ENCODE data around the gene NTM.
"Not testable (repeated sequence)": the region's sequence is repeated elsewhere in the genome, so short reads cannot be mapped to it uniquely, and the experiment has no call there.

The NTM gene

DNA sequence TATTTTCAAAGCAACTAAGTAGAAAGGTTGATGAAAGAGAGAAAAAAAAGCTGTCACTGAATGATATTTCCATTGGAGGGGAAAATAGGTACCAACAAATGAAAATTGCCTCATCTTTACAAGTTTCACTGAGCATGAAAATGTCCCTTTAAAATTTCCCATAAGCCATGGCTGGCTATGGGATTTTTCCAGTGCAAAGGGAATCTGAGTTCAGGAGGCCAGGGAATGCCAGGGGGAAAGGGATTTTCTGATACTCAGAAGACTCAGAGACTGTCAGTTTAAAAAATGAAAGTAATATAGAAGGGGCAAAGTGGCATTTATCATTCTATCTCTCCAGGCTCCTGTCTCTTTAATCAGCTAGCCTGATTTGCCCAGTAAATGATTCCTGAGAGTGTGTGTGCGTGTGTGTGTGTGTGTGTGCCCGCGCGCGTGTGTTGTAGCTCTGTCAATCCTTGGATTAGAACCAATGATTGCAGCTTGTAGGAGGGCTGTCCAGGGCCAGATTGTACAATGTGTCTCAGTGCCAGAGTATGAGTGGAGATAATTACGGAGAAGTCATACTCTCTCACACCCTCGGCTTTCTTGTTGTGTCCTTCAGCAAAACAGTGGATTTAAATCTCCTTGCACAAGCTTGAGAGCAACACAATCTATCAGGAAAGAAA lies at the start of gene NTM:
Gene NTM (plus strand): TSS at position 526 of the 662 bp plus-strand sequence.
- DNase-seq, result no peak

DNA sequence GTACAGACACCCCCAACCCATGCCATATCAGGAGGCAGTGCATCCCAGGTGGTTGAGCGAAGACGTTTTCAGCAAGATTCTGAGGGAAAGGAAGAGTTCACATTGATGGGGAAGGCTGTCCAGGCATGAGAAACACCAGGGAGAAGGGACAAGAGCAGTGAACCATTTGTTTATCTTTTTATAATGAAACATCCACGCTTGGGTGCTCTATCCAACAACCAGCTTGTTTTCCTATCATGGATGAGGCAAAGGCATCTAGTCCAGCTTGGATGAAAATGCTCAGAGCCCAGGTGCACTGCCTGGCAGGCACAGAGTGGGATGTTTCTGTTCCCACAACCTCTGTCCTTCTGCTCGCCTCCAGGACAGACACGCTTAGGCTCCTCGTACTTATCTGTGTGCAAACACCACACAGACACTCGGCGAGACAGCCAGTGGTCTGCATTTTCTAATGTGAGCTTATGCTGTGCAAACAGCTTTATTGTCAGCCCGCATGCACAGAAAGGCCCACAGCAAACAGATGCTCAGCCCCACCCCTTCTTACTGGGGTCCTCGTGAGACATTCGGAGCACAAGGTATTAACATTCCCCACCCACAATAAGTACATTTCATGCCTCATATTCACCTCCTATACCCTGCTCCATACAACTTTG lies 45.4 kb upstream of the NTM start:
- no peak for DNase-seq

DNA sequence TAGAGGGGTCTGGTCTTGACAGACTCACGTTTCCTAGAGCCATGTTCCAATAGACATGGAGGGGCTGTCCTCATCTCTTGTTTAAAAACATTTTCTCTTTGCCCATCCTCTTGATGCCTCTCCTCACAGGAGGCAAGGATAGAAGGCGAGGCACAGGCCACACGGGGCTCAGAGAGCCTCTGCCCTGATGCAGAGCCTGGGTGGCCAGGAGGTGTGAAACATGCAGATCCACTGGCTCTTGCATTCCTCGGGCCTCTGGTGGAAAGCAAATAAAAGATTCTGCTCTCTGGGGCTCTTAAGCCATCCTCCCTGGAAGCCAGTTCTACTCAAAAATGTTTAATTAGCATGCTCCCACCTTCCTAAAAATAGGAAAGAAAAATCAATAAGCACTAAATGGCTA lies 43.6 kb upstream of the NTM start:
- no peak for DNase-seq

DNA sequence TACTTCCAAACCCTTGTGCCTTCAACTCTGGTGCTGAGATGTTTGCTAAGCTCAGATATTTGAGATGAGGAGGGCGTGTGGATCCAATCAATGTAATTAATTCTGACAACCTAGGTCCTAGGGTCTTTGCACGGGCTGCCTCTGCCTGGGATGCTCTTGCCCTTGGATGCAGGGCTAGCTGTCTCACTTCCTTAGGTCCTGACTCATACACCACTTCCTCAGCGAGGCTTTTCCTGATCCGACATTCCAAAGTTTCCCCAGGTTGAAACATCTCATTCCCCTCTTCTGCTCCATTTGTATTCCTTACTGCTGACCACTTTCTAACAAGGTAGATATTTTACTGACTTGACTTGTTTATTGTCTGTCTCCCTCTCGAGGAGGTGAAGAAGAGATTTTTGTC lies 43.0 kb upstream of the NTM start:
- no peak for DNase-seq

DNA sequence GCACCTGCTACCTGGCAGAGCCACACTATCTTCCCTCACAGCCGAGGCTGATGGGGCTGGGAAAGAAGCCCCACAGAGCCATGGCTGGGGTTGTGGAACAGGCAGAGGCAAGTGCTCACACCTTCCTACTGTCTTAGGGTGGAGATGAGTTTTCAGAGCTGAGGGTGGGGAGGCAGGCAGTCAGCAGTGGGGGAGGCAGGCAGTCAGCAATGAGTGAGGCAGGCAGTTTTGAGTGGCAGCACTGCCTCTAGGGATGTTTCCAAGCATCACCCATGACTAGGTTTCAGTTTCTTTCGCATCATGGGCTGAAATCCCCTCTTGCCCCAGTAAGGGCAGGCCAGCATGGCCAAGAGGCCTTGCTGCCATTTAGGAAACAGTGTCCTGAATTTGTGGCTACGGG lies 41.6 kb upstream of the NTM start:
- no peak for DNase-seq

DNA sequence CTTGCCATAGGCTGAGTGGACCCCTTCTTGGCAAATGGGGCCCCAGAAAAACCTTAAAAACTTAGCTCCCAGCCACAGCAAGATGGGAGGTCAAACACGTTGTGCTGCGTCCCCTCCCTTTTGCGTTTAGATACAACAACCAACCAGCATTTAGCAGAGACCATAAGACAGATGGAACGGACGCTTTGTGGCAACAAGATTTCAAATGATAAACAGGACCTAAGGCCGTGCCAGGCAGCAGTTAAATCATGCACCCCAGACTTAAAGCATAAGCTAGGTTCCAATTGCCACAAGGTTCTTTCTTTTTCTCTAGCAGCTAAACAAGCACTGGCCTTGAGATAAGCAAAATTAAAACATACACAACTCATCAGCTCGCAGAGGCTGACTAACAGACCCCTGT lies 39.4 kb upstream of the NTM start:
- DNase-seq, result no peak

DNA sequence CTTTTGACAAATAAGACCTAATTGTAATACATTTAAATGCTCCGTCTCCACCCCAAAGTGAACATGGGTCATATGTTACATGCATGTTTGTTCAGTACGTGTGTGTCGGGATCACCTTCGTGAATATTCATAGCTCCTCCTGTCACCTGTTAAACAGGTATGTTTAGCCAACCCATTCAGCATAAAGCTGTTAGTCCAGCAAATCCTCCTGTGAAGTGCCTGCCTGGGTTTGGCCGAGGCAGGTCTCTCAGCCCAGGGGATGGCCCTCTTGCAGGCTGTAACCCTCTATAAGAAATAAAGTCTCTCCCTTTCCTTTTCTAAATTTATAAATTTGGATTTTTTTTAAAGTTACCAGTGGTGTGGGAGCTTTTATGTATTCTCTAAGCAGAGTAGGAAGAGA lies 38.9 kb upstream of the NTM start:
- DNase-seq, result no peak

DNA sequence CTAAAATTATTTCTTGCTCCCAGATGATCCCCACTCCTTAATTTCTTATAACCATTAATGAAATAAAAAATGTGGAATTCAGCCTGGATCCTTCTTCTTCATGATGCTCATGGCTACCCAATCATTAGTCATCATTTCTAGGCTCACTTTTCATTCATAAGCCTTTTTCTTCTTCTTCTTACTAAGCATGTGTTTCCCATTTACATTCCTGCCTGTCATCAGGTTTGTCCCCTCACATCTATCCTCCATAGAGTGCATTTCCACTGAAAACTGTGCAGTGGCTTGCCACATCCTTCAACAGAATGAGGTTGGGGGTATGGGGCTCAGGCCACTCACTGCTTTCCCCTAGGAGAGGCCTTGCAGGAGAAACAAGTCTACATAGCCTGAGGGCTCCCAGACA lies 35.8 kb upstream of the NTM start:
- no peak for DNase-seq

DNA sequence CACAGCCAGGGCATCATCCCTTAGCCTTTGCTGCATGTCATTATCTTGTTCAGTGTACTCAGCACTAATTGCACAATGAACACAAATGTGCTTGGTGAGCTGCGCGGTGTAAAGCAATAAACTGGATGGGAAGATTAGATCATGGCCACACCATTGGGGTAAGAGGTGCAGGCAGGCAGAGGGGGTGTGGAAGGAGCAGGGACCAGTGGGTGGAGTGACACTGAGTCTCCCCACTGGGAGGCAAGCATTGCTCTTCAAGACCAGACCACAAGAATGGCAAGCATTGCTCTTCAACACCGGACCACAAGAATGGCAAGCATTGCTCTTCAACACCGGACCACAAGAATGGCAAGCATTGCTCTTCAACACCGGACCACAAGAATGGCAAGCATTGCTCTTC lies 28.5 kb upstream of the NTM start:
- not testable (repeated sequence) for DNase-seq

DNA sequence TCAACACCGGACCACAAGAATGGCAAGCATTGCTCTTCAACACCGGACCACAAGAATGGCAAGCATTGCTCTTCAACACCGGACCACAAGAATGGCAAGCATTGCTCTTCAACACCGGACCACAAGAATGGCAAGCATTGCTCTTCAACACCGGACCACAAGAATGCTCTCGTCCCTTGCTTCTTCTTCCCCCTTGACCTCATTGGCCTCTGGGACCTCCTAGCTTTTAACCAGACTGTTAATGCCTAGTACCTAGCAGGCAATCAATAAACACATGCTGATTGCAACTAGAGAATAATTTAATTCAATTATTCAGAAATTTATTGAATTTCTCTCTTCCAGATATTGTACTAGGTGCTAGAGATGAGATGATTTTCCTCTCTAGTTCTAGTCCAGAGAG lies 28.0 kb upstream of the NTM start:
- DNase-seq, result not testable (repeated sequence)

DNA sequence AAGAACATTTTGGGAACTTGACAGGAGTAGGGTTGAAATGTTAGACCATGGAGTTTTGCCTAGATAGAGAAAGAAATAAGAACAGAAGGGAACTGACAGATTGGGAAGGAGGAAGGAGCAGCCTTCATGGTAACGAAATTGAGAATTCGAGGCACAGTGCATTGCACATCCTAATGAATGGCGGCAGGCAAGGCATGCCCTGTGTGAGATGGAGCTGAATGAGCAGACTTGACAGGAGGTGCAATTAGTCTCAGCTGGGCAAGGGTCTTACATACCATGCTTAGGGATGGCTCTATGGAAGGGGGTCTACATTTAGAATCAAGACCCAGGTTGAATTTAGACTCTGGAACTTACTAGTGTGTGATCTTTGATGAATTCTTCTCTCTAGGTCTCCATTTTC lies 25.0 kb upstream of the NTM start:
- DNase-seq, result no peak

DNA sequence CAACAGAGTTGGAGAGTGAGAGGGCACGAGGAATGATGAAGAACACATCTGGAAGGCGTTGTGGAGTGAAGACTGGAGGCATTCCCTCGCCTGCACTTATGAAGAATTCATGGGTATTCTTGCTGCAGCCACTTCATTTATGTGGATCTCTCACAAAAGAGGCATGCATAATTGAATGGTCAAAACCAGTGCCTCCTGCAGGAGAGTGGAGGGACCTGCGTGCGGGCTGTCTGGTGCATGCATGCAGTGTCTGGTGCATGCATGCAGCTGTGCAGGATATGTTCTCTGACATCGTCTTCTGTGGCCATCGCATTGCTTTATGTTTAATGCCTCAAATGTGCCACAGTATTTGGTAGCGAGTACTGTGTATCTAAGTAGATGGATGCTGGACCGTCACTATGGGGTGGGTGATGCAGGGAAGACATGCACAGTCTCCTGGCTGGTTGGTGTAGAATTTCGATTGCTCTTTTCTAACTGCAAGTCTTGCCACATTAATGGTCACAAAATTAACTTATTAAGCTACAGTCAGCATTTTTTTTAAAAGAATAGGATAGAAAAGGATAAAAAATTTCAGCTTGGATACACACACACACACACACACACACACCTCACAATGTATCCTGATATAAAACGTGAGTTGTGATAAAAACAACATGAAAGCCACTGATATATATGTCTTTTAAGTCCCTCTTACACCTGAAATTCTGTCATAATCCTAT lies 20.9 kb upstream of the NTM start:
- no peak for DNase-seq

DNA sequence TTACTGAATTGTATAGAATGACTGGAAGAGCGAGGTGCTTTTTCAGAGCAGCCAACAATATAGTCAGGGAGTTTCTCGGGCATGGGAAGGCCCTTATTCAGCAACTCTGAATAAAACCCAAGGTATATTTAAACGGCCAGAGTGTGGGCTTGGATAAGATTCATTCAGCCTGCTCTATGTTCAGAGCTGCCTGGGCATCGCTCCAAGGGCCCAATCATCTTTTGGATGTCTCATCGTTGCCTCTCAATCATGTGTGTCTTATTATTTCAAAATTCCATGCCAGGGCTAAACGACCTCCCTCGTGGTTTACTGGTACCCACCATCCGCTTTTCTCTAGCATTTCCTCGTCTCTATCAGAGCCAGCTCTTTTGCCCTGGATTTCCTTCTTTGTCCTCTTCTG lies 19.5 kb upstream of the NTM start:
- DNase-seq, result no peak

DNA sequence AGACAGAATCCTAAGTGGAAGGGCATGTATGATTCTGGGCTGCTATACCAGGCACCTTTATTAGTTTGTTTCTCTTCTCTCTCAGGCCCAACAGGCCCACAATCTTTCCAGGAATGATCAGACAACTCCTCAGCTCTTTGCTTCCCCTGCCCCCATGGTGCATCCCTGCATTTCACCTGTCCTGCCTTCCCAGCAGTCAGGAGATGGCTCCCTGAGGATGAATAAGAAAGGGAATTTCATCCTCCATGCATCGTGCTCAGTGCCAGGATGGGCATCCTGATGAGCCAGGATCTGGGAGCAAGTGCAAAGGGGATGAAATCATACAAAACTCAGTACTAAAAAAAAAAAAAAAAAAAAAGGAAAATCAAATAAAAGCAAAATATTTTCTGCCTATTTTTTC lies 18.6 kb upstream of the NTM start:
- DNase-seq, result no peak

DNA sequence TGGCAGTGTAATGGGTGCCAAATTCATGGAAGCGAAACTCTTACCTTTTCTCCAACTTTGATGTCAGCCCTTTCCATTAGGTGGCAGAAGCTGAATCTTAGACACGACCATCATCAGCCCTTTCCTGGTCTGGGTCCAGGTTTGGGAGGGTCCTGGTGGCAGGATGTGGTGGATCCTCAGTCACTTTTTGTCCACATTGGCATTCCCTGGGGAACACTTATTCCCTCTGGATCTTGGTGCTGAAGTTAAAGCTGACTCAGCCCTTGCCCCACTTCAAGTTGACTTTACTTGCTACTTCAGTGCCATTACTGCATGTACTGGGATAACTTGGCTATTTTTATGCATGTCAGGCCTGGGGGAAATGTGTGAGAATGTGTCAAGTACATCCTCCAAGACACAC lies 16.6 kb upstream of the NTM start:
- no peak for DNase-seq

DNA sequence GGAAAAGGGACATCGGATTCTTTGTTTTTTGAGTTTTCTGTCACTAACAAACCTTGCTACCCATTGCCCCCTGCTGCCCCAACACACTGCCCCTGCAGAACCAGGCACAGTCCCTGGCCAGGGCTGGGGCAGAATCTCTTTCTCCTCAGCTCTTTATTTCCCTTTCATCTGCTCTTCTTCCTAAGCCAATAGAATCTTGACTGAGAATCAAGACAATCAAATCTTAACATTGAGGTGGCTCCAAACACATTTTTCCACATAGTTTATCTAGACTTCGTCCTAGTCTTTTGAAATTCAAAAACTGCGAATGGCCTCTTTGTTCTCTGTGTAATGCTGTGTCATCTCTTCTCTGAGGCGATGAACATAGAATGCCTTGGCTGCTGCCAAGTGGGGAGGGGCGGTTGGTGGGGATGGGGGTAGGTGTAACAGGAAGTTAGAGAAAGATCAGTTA lies 16.1 kb upstream of the NTM start:
- DNase-seq, result no peak

DNA sequence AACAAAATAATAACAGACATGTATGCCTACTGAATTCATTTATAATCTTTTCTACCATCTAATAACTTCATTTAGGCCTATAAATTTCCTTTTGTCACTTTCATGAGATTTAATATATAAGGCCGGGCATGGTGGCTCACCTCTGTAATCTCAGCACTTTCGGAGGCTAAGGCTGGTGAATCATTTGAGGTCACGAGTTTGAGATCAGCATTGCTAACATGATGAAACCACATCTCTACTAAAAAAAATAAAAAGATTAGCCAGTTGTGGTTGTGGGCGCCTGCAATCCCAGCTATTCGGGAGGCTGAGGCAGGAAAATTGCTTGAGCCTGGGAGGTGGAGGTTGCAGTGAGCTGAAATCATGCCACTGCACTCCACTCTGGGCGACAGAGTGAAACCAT lies 14.2 kb upstream of the NTM start:
- DNase-seq, result no peak

DNA sequence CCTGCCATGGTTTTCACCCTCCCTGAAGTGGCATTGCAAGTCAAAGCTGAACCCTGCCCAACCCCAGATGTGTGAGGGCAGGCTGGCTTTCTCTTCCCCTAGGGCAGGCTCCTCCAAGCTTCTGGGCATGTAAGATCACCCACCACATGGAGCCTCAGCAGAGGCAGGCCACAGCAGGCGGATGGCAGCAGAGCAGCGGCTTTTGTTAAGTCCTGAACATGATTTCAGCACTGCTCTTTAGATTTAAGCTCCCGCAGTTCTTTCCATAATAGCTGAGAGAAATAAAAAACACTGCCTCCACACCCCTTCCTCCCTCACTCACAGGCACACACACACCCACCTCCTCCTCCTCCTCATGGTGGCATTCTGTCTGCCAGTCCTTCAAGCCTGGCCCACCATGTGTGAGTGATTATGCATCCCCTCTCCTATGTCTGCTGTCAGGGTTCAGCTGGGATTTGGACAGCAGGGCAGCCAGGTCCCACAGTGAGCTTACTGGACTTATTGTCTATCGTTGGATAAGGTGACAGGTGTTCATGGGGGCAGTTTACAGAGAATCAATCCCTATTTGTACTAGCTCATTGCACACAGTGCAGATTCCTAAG lies 5.0 kb upstream of the NTM start:
- no peak for DNase-seq

DNA sequence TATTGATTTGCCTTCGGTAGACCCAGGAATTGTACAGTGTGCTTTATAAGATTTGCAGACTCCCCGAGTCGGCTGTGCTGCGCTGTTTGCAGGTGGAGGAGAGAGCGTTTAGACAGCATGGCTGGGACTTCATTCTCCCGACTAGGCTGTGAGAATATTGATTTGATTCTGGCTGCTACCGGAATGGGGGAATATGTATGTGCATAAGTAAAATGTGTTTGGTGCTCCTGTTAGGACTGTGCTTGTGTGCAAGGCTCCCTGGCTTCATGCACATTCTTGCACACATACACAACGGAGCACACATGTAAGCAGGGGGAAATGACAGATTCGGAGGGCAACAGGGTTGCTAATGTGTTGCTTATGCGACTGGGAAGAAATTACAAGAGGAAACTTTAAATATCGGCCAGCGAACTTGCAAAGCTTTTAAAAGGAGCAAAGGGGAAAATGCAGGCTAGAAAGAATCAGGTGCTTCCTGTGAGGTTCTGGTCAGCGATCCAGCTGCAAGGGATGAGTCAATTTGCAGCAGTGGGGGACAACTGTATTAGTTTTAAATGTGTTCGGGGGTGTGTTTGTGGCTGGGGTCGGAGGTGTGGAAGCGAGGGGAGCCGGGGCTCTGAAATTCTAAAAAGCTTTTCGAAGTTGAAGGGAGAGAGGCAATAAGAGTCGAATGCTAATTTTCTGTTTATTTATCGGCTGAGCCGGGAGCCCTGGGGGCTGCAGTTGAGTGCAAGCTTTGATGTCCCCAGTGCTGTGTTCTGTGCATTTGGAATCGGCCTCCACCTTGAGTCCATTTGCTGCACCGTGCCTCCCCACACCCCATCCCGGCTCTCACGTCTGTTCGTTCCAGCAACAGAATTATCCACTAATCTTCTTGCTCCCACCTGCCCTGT lies 731 bp downstream of the NTM start:
- no peak for DNase-seq

DNA sequence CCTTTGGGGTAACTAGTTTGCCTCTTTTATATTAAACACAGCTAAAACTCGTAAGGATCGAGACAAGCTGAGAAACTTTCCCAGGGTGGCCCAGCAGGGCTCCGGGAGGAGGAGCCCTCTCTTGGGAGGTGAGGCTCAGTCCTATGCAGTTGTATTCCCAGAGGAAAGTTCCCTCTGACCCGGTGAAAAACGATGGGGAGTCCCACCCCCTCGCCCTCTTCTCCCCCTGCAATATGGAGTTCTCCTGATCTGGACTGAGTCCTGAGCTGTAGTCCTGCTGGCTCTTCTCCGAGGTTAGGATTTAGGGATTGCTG lies 1.3 kb downstream of the NTM start:
- DNase-seq, result no peak

DNA sequence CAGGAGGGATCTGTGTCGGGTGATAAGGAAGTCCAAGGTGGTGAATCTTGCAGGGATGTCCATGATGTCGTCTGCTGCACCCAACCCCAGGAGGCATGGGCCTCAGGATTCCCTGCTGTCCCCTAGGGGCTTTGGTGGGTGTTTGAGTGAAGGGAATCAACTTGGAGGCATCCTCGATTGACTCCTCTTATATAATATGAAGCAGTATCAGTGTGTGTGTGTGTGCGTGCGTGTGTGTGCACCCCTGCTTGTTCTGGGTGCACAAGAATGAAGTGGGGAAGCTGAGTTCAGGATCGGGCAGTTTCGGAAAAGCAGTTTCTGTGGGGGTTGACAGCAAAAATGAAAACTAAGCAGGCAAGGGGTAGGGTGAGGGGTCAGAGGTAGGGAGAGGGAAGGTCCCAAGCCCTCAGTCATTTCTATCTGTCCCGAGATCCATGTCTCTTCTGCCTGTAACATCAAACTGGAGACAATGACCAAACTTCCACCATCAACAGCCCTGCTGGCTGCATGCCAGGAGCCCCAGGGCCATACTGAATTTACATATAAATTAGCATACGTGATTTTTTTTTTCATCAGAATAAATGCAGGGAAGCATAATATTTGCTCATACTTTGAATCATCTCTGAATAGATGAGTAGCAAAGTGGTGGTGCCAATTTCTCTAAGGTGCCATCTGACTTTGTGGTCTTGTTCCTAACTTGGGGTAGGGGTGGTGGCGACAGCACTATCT lies 2.0 kb downstream of the NTM start:
- no peak for DNase-seq

DNA sequence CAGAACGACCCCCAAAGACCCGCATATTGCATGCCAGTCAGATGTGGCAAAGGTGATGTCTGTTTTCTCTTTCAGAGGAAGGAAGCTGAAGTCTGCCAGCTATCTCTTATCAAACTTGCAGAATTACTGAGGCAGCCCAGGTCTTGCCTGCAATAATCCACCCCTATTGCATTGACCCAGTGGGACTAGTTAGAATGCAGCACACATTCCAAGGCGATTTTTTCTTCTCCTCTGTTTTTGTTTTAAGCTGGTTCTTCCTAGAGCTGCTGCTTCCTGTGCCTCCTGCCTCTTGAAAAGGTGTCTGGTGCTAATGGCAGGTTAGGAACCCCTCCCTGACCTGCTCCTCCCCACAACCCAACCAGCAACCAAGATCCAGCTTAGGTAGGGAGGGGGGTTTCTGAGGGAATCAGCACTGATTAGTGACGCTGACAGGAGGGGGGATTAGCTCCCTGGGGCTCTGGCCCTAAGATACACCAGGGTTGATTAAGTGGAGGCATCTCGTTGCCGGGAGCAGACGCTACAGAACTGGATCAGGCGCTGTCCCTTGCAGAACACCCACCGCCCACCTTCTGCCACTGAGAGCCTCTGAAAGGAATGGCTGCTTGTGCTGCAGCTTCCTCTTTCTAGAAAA lies 2.8 kb downstream of the NTM start:
- DNase-seq, result no peak

Data from NCI-H187 (cell line).